Measurements from ENCODE around the gene CCDC188.

DNA sequence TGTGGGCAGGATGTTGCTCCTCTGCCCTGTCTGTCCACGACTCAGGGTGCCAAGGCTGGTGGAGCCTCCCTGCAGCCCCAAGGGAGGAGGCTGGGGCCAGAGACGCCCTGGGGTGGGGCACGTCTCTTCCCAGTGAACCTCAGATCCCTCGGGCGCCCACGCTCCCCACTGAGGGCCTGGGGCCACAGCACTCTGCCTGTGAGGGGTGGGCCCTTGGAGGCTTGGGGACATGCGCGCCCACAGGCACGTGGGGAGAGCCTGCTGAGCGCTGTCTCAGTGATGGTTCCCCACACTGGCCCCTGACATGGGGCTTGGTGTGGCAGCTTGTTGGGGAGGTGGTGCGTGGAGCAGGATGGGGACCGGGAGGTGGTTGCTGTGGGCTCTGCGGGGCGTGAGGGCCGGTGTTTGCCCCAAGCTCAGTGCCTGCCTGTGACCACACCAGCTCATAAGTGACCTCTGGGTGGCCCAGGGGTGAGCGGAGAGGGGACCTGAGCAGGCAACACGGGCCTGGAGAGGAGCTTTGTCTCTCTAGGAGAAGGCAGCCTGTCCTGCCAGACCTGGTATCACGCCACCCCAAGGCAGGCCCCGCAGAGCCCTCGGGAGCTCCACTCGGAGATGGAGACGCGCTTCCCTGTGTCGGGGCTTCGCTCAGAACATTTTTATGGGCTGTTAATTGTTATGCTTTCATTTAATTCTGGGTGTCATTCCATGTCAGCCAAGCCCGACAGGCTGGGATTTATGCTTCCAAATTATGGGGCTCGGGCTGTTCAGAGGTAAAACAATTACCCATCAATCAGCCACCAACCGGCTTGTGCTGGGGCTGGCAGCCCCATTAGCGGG lies 27.4 kb upstream of the CCDC188 start:
- TF ChIP-seq, protein P1, sequence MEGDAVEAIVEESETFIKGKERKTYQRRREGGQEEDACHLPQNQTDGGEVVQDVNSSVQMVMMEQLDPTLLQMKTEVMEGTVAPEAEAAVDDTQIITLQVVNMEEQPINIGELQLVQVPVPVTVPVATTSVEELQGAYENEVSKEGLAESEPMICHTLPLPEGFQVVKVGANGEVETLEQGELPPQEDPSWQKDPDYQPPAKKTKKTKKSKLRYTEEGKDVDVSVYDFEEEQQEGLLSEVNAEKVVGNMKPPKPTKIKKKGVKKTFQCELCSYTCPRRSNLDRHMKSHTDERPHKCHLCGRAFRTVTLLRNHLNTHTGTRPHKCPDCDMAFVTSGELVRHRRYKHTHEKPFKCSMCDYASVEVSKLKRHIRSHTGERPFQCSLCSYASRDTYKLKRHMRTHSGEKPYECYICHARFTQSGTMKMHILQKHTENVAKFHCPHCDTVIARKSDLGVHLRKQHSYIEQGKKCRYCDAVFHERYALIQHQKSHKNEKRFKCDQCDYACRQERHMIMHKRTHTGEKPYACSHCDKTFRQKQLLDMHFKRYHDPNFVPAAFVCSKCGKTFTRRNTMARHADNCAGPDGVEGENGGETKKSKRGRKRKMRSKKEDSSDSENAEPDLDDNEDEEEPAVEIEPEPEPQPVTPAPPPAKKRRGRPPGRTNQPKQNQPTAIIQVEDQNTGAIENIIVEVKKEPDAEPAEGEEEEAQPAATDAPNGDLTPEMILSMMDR (IDR thresholded peaks at IDR 0.05), result no peak
- TF ChIP-seq POLR2A (IDR thresholded peaks at IDR 0.05), result no peak

All from adrenal gland (tissue), 5 donors.